Mucosa of descending colon (tissue), 3 donors: ENCODE results near the gene CEP112. TPM values are rescaled to one million over a fixed set of nuclear protein-coding genes. Genes with fewer than 3 reads are reported as not detected.
A peak's percentile ranks its signal among the peaks of the same experiment; 100 is the strongest.

ENCODE experiments used
- ATAC-seq: fragments of 200-7000 bp; cut with Tn5 transposase; one replicate; pipeline ENCODE4 v1.9.1; 2020; ENCODE audit warnings: mild to moderate bottlenecking, moderate library complexity
- DNase-seq, 3 donors: peaks; one replicate each; pipeline ENCODE4 v3.0.0-alpha.2; 2020
- H3K36me3 ChIP-seq: fragments of 200-600 bp; one replicate; pipeline ENCODE4 v1.8.0; 2021; ENCODE audit warnings: low read depth, mild to moderate bottlenecking
- H3K4me1 ChIP-seq: fragments of 200-600 bp; one replicate; pipeline ENCODE4 v1.8.0; 2021; ENCODE audit warnings: low read depth, mild to moderate bottlenecking
- H3K4me3 ChIP-seq: fragments of 200-600 bp; one replicate; pipeline ENCODE4 v1.8.0; 2021; ENCODE audit warnings: mild to moderate bottlenecking
- H3K9me3 ChIP-seq: fragments of 200-600 bp; one replicate; pipeline ENCODE4 v1.8.0; 2021; ENCODE audit warnings: mild to moderate bottlenecking
- intact Hi-C, 2 donors: fragments of 100-400 bp; cut with DNase I in 1 of 2; cut with micrococcal nuclease in 1 of 2; formaldehyde crosslinking; loops; one replicate each; pipeline versions ENCODE4 v1.11.0 to v1.11.1; 2022; cut with DNase I, micrococcal nuclease
- total RNA-seq, 3 donors: library from RNA; stranded (reverse); fragmentation: NEBNext Ultra II Directional in 2 of 3; extraction: Animal tissue kit (Norgen Biotek cat#: 25700) in 2 of 3; gene quantifications; one replicate each; pipeline versions ENCODE4 v1.2.1 to v1.2.4, GENCODE V29; 2021 to 2023
- TF ChIP-seq, protein P1 (sequence below): fragments of 200-600 bp; IDR thresholded peaks from one replicate; pipeline ENCODE4 v1.8.0; 2022; ENCODE audit warnings: antibody characterized with exemption, mild to moderate bottlenecking
- donor health status: DM: no; HTN: no; CAD: no; lungs with moderate emphysema.
- donor health status: DM: no; HTN: no; CAD: no.
- donor health status: DM: no; HTN: yes; CAD: no.

The CEP112 gene
- total RNA-seq, 3 donors from 2014 or later = 6.3 to 18.5 (median 7.0) TPM

DNA sequence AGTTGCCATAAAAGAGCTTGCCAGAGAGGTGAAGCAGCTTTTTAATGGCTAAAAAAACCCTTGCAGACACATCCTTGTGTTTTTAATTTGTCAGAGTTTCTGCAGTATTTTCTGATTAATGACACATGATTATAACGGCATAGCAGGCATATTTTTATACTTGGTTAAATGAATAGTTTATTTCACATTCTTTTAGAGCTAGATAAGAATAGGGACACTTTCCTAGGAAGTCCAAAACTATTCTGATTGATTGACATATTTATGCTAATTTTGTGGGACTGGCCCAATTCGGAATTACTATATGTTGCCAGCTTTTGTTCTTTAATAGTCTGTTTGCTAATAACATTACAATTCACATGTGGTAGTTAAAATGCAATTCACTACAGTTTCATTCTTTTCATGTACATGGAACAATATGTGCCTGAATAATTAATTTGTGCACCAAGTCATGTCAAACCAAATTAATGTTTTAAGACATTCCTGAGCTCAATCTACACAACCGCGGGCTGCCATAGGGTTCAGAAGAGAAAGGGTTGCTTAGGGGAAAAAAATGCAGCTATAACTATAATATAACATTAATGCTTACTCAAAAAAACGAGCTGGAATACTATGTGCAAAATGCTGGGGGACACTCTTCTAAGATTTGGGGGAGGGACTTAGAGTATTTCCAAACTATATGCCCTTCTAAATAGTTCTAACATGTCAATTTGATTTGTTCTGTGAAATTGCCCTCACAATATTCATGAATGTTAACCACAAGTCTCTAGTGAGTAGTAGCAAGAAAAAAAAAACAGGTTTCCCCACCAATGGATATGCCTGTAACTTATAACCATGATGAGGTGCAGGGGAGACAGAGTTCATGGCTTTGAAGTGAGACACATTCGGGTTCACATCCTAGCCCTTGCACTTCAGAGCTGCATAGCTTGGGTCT, 305.4 kb downstream of the CEP112 start:
- DNase-seq (no peak), ATAC-seq (no peak)
- intact Hi-C loops = no loop called here

DNA sequence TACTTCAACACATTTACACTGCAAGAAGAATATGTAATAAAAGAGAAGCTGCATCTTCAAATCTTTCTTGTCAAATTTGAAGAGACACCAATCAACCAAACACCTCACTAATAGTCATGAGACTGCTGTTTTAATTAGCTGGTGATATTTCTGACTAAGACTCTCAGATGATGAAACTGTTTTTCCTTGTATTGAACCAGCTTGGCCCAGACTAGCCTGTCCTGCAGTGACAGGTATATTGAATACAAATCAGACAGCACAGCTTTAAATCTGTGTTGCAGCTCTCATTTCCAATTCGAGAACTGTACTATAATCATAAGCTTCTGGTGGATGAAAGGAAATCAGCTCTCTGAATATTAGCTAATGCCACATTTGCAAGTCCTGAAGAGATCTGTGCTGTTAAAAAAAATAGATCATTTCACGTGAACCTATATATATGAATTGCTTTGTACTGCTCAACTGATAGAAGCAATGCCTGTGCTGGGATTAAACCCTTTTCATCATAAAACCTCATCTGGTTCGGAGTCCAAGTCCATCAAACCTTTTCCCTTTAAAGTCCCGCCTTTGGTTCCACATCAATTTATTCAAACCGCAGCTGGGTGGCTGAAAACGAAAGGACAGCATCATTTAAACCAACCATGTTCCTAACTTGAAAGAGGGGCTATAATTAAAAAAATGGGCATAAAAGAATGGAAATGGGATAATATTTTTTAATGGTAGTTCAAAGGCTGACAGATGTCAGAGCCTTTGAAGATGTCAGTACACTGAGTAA, 306.2 kb downstream of the CEP112 start:
- H3K4me1 ChIP-seq = no peaks in the 10 kb centered on the region
- DNase-seq (no peak), ATAC-seq (no peak)
- H3K9me3 ChIP-seq = no peaks in the 10 kb centered on the region
- TF ChIP-seq, protein P1, sequence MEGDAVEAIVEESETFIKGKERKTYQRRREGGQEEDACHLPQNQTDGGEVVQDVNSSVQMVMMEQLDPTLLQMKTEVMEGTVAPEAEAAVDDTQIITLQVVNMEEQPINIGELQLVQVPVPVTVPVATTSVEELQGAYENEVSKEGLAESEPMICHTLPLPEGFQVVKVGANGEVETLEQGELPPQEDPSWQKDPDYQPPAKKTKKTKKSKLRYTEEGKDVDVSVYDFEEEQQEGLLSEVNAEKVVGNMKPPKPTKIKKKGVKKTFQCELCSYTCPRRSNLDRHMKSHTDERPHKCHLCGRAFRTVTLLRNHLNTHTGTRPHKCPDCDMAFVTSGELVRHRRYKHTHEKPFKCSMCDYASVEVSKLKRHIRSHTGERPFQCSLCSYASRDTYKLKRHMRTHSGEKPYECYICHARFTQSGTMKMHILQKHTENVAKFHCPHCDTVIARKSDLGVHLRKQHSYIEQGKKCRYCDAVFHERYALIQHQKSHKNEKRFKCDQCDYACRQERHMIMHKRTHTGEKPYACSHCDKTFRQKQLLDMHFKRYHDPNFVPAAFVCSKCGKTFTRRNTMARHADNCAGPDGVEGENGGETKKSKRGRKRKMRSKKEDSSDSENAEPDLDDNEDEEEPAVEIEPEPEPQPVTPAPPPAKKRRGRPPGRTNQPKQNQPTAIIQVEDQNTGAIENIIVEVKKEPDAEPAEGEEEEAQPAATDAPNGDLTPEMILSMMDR = no peak
- no peak overlapping the region for H3K4me3 ChIP-seq
- no peaks in the 10 kb centered on the region for H3K36me3 ChIP-seq
- intact Hi-C loops = no loop called here

More for the DNA sequence above, 305.4 kb downstream of the CEP112 start:
- H3K9me3 ChIP-seq = no peaks in the 10 kb centered on the region
- H3K36me3 ChIP-seq = no peaks in the 10 kb centered on the region
- H3K4me1 ChIP-seq = no peaks in the 10 kb centered on the region
- TF ChIP-seq, protein P1 = no peak
- H3K4me3 ChIP-seq = no peak overlapping the region

DNA sequence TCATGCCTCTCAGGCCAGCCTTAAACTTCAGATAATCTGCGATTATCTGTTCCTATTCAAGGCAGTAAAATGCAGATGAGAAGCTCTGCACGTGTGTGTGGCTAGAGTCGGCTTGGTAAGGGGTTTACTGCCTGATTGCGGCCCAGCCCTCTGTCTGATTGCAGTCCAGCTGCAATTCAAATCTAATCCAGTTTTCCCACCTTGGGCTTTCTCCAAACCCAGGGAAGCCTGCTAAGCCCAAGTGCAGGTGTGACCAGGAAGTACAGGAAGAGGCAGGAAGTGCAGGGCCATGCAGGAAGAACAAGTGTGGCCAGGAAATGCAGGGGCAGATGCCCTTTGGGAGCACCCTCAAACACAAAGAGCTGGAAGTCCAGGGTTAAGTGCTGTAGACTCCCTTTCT, 314.9 kb downstream of the CEP112 start:
- DNase-seq = peak in 2 of 3 donors; percentile 44 to 60
- H3K4me1 ChIP-seq = no peaks in the 10 kb centered on the region

DNA sequence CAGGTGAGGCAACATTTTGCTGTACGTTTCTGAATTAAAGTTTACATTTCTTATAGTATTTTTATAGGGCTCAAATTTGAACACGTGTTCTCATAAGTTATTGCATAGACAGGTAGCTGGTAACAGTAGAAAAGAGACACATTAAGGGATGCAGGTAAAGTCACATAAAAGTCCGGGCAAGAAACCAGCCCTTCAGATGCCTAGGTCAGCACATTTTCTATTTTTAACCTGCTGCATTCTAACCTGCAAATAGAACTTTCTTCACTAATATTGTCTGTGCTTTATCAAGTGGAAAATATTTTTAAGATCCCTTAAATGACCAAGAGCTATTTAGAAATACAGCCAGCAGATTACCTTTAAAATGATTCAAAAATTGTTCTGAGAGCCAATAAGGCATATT, 323.1 kb downstream of the CEP112 start:
- Histone ChIP-seq H3K4me3 (no peak overlapping the region), H3K36me3 (no peaks in the 10 kb centered on the region), H3K9me3 (no peaks in the 10 kb centered on the region), H3K4me1 (no peaks in the 10 kb centered on the region)
- intact Hi-C loops = no loop called here
- ATAC-seq = no peak
- TF ChIP-seq, protein P1 = no peak
- no peak for DNase-seq

More for the DNA sequence above, 314.9 kb downstream of the CEP112 start:
- TF ChIP-seq, protein P1 = no peak
- H3K9me3 ChIP-seq = peaks cover 17% of the 10 kb centered on the region
- no peaks in the 10 kb centered on the region for H3K36me3 ChIP-seq
- intact Hi-C loops = no loop called here
- H3K4me3 ChIP-seq = no peak overlapping the region
- ATAC-seq = peak; percentile 78

DNA sequence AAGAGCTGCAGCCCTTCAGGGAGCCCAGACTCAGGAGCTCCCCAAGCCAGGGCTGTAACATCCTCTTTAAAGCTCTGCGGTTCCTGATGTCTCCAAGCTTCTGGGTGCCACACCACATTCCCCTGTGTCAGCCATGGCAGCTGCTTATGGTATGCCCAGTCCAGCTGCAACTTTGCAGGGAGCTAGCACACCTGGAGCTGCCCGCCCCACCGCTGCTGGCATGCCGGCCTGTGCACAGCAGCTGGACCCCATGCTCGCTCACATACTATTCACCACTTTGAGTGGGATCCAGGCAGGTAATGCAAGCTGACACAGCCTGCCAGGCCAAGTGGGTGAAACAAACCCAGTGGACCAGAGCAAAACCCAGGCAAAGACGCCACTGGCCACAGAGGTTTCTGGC, 324.9 kb downstream of the CEP112 start:
- TF ChIP-seq, protein P1 = no peak
- DNase-seq = no peak
- ATAC-seq = no peak
- intact Hi-C loops = no loop called here
- H3K4me1 ChIP-seq = no peaks in the 10 kb centered on the region
- H3K4me3 ChIP-seq = no peak overlapping the region
- H3K36me3 ChIP-seq = no peaks in the 10 kb centered on the region
- no peaks in the 10 kb centered on the region for H3K9me3 ChIP-seq
